A673 (cell line): ENCODE data around the gene ZNF283.

Experiments used
- CTCF ChIP-seq: fragments of 300-800, 200-600 bp; sonication (generic); conservative IDR thresholded peaks from 2 replicates; pipeline ENCODE4 v1.5.1; 2017; ENCODE audit warnings: low read depth, mild to moderate bottlenecking, antibody characterized with exemption, low read length, moderate library complexity, mixed read lengths
- EZH2 ChIP-seq: fragments of 200-600 bp; sonication (generic); IDR thresholded peaks from 2 replicates; pipeline ENCODE4 v1.6.1; 2017; ENCODE audit warnings: borderline replicate concordance, low read depth, mild to moderate bottlenecking, mixed read lengths, antibody characterized with exemption, low read length; ENCODE audit not compliant: poor library complexity, severe bottlenecking

GRCh38 chr19:43779820-43780219, 47.3 kb upstream of the ZNF283 start:
- no peak for TF ChIP-seq CTCF
- no peak for TF ChIP-seq EZH2
